ENCODE data around the gene TSLP.

DNA sequence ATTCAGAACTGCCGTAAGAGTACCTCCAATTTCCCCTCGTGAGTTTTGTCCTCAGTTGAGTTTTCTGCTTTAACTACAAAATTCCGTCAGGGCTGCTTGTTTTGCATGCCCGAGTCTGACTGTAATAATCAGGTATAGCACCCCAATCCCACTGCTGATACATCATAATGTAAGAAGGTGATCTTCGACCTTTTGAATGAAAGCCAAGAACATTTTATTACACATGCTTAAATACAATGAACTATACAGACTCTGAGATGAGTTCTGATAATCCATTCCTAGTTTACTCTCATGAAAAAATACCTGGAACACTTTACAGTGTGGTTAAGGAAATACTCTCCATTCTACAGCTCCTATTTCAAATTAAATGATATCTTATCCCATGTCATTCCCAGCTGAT lies 49.2 kb upstream of the TSLP start:
- TF ChIP-seq, protein P1, sequence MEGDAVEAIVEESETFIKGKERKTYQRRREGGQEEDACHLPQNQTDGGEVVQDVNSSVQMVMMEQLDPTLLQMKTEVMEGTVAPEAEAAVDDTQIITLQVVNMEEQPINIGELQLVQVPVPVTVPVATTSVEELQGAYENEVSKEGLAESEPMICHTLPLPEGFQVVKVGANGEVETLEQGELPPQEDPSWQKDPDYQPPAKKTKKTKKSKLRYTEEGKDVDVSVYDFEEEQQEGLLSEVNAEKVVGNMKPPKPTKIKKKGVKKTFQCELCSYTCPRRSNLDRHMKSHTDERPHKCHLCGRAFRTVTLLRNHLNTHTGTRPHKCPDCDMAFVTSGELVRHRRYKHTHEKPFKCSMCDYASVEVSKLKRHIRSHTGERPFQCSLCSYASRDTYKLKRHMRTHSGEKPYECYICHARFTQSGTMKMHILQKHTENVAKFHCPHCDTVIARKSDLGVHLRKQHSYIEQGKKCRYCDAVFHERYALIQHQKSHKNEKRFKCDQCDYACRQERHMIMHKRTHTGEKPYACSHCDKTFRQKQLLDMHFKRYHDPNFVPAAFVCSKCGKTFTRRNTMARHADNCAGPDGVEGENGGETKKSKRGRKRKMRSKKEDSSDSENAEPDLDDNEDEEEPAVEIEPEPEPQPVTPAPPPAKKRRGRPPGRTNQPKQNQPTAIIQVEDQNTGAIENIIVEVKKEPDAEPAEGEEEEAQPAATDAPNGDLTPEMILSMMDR (IDR thresholded peaks at IDR 0.05) = no peak
- no peak for TF ChIP-seq POLR2A (IDR thresholded peaks at IDR 0.05)
